ENCODE data around the gene NNAT.

The NNAT gene

GRCh38 chr20:37529968-37530600, 9.0 kb downstream of the NNAT start:
- Histone ChIP-seq H3K4me1 (ENCODE audit: insufficient read depth, insufficient read length) (peaks cover 19% of the 10 kb centered on the region), H3K36me3 (ENCODE audit: insufficient read depth, insufficient read length, low read length) (peaks cover 9% of the 10 kb centered on the region), H3K27me3 (ENCODE audit: insufficient read depth, insufficient read length) (no peaks in the 10 kb centered on the region), H3K9ac (ENCODE audit: insufficient read length, low read depth) (no peak overlapping the region), H3K4me3 (ENCODE audit: insufficient read length, low read depth) (no peak overlapping the region), H3K9me3 (ENCODE audit: insufficient read depth, low read length) (no peaks in the 10 kb centered on the region)
- TF ChIP-seq YY1 (IDR thresholded peaks at IDR 0.05; ENCODE audit: insufficient read depth, insufficient read length) (no peak), SUZ12 (IDR thresholded peaks at IDR 0.05; ENCODE audit: extremely low read depth, insufficient read depth, insufficient read length) (no peak), ZNF274 (IDR thresholded peaks at IDR 0.05; ENCODE audit: low read depth, low read length) (no peak)
- DNase-seq (ENCODE audit: low read depth, low spot score), result no peak

- DNase-seq (ENCODE audit: low read depth, low spot score), result no peak
- no peak overlapping the region for H3K9ac ChIP-seq (ENCODE audit: insufficient read length, low read depth)
- no peaks in the 10 kb centered on the region for H3K9me3 ChIP-seq (ENCODE audit: insufficient read depth, low read length)
- no peak for TF ChIP-seq YY1 (IDR thresholded peaks at IDR 0.05; ENCODE audit: insufficient read depth, insufficient read length)
- no peak for TF ChIP-seq SUZ12 (IDR thresholded peaks at IDR 0.05; ENCODE audit: extremely low read depth, insufficient read depth, insufficient read length)
- TF ChIP-seq ZNF274 (IDR thresholded peaks at IDR 0.05; ENCODE audit: low read depth, low read length), result no peak
- H3K4me3 ChIP-seq (ENCODE audit: insufficient read length, low read depth), result no peak overlapping the region
- H3K36me3 ChIP-seq (ENCODE audit: insufficient read depth, insufficient read length, low read length), result peaks cover 3% of the 10 kb centered on the region
- H3K27me3 ChIP-seq (ENCODE audit: insufficient read depth, insufficient read length), result no peaks in the 10 kb centered on the region
- H3K4me1 ChIP-seq (ENCODE audit: insufficient read depth, insufficient read length), result peaks cover 13% of the 10 kb centered on the region
These were observed 9.6 kb downstream of the NNAT start for GRCh38 chr20:37530696-37531095.

GRCh38 chr20:37531856-37532255, 10.8 kb downstream of the NNAT start:
- Histone ChIP-seq H3K27me3 (ENCODE audit: insufficient read depth, insufficient read length) (no peaks in the 10 kb centered on the region), H3K9me3 (ENCODE audit: insufficient read depth, low read length) (no peaks in the 10 kb centered on the region), H3K4me3 (ENCODE audit: insufficient read length, low read depth) (no peak overlapping the region), H3K9ac (ENCODE audit: insufficient read length, low read depth) (no peak overlapping the region), H3K4me1 (ENCODE audit: insufficient read depth, insufficient read length) (peaks cover 11% of the 10 kb centered on the region), H3K36me3 (ENCODE audit: insufficient read depth, insufficient read length, low read length) (no peaks in the 10 kb centered on the region)
- TF ChIP-seq YY1 (IDR thresholded peaks at IDR 0.05; ENCODE audit: insufficient read depth, insufficient read length) (no peak), ZNF274 (IDR thresholded peaks at IDR 0.05; ENCODE audit: low read depth, low read length) (no peak), SUZ12 (IDR thresholded peaks at IDR 0.05; ENCODE audit: extremely low read depth, insufficient read depth, insufficient read length) (no peak)
- no peak for DNase-seq (ENCODE audit: low read depth, low spot score)

- no peak for DNase-seq (ENCODE audit: low read depth, low spot score)
- no peaks in the 10 kb centered on the region for H3K36me3 ChIP-seq (ENCODE audit: insufficient read depth, insufficient read length, low read length)
- H3K9ac ChIP-seq (ENCODE audit: insufficient read length, low read depth), result no peak overlapping the region
- H3K27me3 ChIP-seq (ENCODE audit: insufficient read depth, insufficient read length), result no peaks in the 10 kb centered on the region
- H3K9me3 ChIP-seq (ENCODE audit: insufficient read depth, low read length), result peaks cover 4% of the 10 kb centered on the region; the same call in 1 of the 2 replicates
- TF ChIP-seq YY1 (IDR thresholded peaks at IDR 0.05; ENCODE audit: insufficient read depth, insufficient read length), result no peak
- no peak for TF ChIP-seq SUZ12 (IDR thresholded peaks at IDR 0.05; ENCODE audit: extremely low read depth, insufficient read depth, insufficient read length)
- TF ChIP-seq ZNF274 (IDR thresholded peaks at IDR 0.05; ENCODE audit: low read depth, low read length), result no peak
- peaks cover 11% of the 10 kb centered on the region for H3K4me1 ChIP-seq (ENCODE audit: insufficient read depth, insufficient read length)
- H3K4me3 ChIP-seq (ENCODE audit: insufficient read length, low read depth), result no peak overlapping the region
These were observed 12.2 kb downstream of the NNAT start for GRCh38 chr20:37533154-37533715.

DNA sequence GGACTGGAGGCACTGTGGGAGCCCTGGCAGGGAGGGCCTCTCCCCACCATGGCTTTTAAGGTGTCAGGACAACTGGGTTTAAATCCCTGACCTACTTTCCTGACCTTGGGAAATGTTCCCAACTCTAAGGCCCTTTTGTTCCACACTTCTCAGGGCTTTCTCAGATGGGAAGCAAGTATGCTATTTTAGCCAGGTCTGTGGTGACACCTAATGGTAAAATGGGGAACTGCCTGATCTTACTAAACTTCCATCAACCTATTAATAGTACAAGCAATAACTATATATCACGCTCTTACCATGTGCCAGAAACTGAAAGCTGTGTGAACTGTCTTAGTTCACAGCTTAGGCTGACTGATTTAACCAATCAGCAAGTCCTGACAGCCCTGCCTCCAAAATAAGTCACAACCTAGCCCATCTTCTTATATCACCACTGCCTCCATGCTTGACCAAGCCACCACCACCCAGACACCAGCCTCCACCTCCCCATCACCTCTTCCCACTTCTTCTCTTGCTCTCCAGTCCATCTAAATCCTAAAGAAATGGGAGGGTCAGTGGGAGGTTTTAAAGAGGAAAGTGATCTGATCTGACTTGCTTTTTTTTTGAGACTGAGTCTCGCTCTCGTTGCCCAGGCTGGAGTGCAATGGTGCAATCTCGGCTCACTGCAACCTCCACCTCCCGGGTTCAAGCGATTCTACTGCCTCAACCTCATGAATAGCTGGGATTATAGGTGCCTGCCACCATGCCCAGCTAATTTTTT, 13.5 kb downstream of the NNAT start:
- DNase-seq (ENCODE audit: low read depth, low spot score), result peak; percentile 71
- Histone ChIP-seq H3K36me3 (ENCODE audit: insufficient read depth, insufficient read length, low read length) (no peaks in the 10 kb centered on the region), H3K4me3 (ENCODE audit: insufficient read length, low read depth) (no peak overlapping the region), H3K27me3 (ENCODE audit: insufficient read depth, insufficient read length) (no peaks in the 10 kb centered on the region), H3K4me1 (ENCODE audit: insufficient read depth, insufficient read length) (peaks cover 7% of the 10 kb centered on the region), H3K9ac (ENCODE audit: insufficient read length, low read depth) (no peak overlapping the region), H3K9me3 (ENCODE audit: insufficient read depth, low read length) (peaks cover 4% of the 10 kb centered on the region; the same call in 1 of the 2 replicates)
- TF ChIP-seq ZNF274 (IDR thresholded peaks at IDR 0.05; ENCODE audit: low read depth, low read length) (no peak), YY1 (IDR thresholded peaks at IDR 0.05; ENCODE audit: insufficient read depth, insufficient read length) (no peak), SUZ12 (IDR thresholded peaks at IDR 0.05; ENCODE audit: extremely low read depth, insufficient read depth, insufficient read length) (no peak)

DNA sequence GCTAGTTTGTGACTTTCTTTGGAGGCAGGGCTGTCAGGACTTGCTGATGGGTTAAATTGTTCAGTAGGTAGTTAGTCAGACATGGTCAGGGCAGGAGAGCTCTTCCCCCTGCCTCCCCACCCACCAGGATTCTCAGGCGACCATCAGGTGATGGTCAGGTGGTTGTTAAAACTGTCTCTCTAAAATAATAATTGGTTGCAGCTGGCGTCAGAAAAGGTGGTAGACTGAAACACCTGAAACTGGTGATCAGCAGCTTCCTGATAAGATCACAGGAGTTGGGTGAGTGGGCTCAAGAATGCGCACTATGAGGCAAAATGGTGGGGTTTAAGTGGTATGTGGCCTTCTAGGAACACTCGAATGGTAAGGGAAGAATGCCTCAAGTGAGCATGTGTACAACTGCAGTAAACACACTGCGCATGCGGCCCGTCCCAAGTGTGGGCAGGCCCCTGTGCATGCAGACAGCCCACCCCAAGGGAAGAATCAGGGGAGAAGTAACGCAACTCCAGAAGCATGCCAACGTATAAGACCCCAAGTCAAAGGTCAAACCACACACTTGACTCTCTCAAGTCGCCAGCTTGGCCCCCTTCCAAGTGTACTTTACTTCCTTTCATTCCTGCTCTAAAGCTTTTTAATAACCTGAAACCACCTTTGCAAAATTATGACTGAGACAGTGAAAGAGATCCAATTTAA, 14.5 kb downstream of the NNAT start:
- H3K36me3 ChIP-seq (ENCODE audit: insufficient read depth, insufficient read length, low read length), result no peaks in the 10 kb centered on the region
- TF ChIP-seq ZNF274 (IDR thresholded peaks at IDR 0.05; ENCODE audit: low read depth, low read length) (no peak), YY1 (IDR thresholded peaks at IDR 0.05; ENCODE audit: insufficient read depth, insufficient read length) (no peak), SUZ12 (IDR thresholded peaks at IDR 0.05; ENCODE audit: extremely low read depth, insufficient read depth, insufficient read length) (no peak)
- H3K9me3 ChIP-seq (ENCODE audit: insufficient read depth, low read length), result peaks cover 4% of the 10 kb centered on the region; the same call in 1 of the 2 replicates
- no peaks in the 10 kb centered on the region for H3K27me3 ChIP-seq (ENCODE audit: insufficient read depth, insufficient read length)
- H3K9ac ChIP-seq (ENCODE audit: insufficient read length, low read depth), result no peak overlapping the region
- DNase-seq (ENCODE audit: low read depth, low spot score), result no peak
- H3K4me3 ChIP-seq (ENCODE audit: insufficient read length, low read depth), result no peak overlapping the region
- peaks cover 2% of the 10 kb centered on the region for H3K4me1 ChIP-seq (ENCODE audit: insufficient read depth, insufficient read length)

Measured in NT2/D1 (cell line).